ENCODE measurements around the gene NCKAP5.
A peak's percentile ranks its signal among the peaks of the same experiment; 100 is the strongest.

The NCKAP5 gene

GRCh38 chr2:133377021-133377481 is 191.2 kb downstream of the NCKAP5 start:
- DNase-seq, result no peak

GRCh38 chr2:133374781-133375180 is 193.5 kb downstream of the NCKAP5 start:
- no peak for DNase-seq

- DNase-seq, result no peak
Measured at GRCh38 chr2:133371286-133371685, 197.0 kb downstream of the NCKAP5 start.

- DNase-seq, result no peak
Measured at GRCh38 chr2:133369901-133370658, 198.2 kb downstream of the NCKAP5 start.

- DNase-seq, result no peak
Measured at GRCh38 chr2:133365117-133365516, 203.1 kb downstream of the NCKAP5 start.

- DNase-seq, result no peak
Measured at GRCh38 chr2:133364636-133365035, 203.6 kb downstream of the NCKAP5 start.

- DNase-seq, result no peak
Measured at GRCh38 chr2:133363884-133364283, 204.4 kb downstream of the NCKAP5 start.

GRCh38 chr2:133362061-133362476 is 206.2 kb downstream of the NCKAP5 start:
- no peak for DNase-seq

- no peak for DNase-seq
Measured at GRCh38 chr2:133360882-133361281, 207.4 kb downstream of the NCKAP5 start.

GRCh38 chr2:133360190-133360589 is 208.1 kb downstream of the NCKAP5 start:
- DNase-seq, result no peak

- no peak for DNase-seq
Measured at GRCh38 chr2:133352719-133353118, 215.5 kb downstream of the NCKAP5 start.

- peak; percentile 82 for DNase-seq
Measured at GRCh38 chr2:133346654-133347053, 221.6 kb downstream of the NCKAP5 start.

- no peak for DNase-seq
Measured at GRCh38 chr2:133345638-133346037, 222.6 kb downstream of the NCKAP5 start.

- no peak for DNase-seq
Measured at GRCh38 chr2:133344849-133345248, 223.4 kb downstream of the NCKAP5 start.

GRCh38 chr2:133343018-133343352 is 225.3 kb downstream of the NCKAP5 start:
- DNase-seq, result no peak

GRCh38 chr2:133342286-133343017 is 225.8 kb downstream of the NCKAP5 start:
- peak; percentile 67 for DNase-seq

- DNase-seq, result no peak
Measured at GRCh38 chr2:133341575-133341974, 226.7 kb downstream of the NCKAP5 start.

- DNase-seq, result no peak
Measured at GRCh38 chr2:133338224-133338623, 230.0 kb downstream of the NCKAP5 start.

GRCh38 chr2:133334923-133335322 is 233.3 kb downstream of the NCKAP5 start:
- DNase-seq, result no peak

- no peak for DNase-seq
Measured at GRCh38 chr2:133333181-133333580, 235.1 kb downstream of the NCKAP5 start.

GRCh38 chr2:133331436-133331835 is 236.8 kb downstream of the NCKAP5 start:
- DNase-seq, result no peak

- DNase-seq, result no peak
Measured at GRCh38 chr2:133326652-133327397, 241.4 kb downstream of the NCKAP5 start.

- no peak for DNase-seq
Measured at GRCh38 chr2:133324150-133324561, 244.1 kb downstream of the NCKAP5 start.

GRCh38 chr2:133322909-133323308 is 245.4 kb downstream of the NCKAP5 start:
- DNase-seq, result no peak
